Esophagus muscularis mucosa (tissue), 4 donors: ENCODE data around the gene OR2W3. TPM values are rescaled to one million over a fixed set of nuclear protein-coding genes. Genes with fewer than 3 reads are reported as not detected.
"Not testable (repeated sequence)": the region's sequence is repeated elsewhere in the genome, so short reads cannot be mapped to it uniquely, and the experiment has no call there.

Experiments used
- DNase-seq: peaks from one replicate; pipeline ENCODE4 v3.0.0-alpha.2; 2017; ENCODE audit errors: extremely low spot score
- H3K27ac ChIP-seq, 4 donors: fragments of 200-600 bp; sonication (generic); replicated peaks in 1 of 4; 1 replicate in 3 of 4; 2 replicates in 1 of 4; pipeline ENCODE4 v1.5.1; 2016 to 2019; ENCODE audit warnings: mild to moderate bottlenecking in 1 of 4
- H3K27me3 ChIP-seq, 4 donors: fragments of 200-600 bp; sonication (generic); one replicate each; pipeline versions ENCODE4 v1.5.1 to v1.6.0; 2016 to 2019
- H3K36me3 ChIP-seq, 4 donors: fragments of 200-600 bp; sonication (generic); one replicate each; pipeline ENCODE4 v1.5.1; 2016 to 2019
- H3K4me1 ChIP-seq, 4 donors: fragments of 200-600 bp; sonication (generic); one replicate each; pipeline ENCODE4 v1.5.1; 2016 to 2019
- H3K4me3 ChIP-seq, 4 donors: fragments of 200-600 bp; sonication (generic); 1 replicate in 2 of 4; 2 replicates in 2 of 4; pipeline ENCODE4 v1.5.1; 2016 to 2019; ENCODE audit warnings: mild to moderate bottlenecking in 4 of 4, moderate library complexity in 1 of 4
- H3K9me3 ChIP-seq, 4 donors: fragments of 200-600 bp; sonication (generic); 1 replicate in 3 of 4; 2 replicates in 1 of 4; pipeline ENCODE4 v1.5.1; 2016 to 2019
- EP300 ChIP-seq: sonication (generic); formaldehyde crosslinking; IDR thresholded peaks from one replicate; pipeline ENCODE4 v1.6.1; 2017; ENCODE audit warnings: antibody characterized with exemption
- POLR2A ChIP-seq: fragments of 450-650 bp; IDR thresholded peaks from one replicate; pipeline ENCODE4 v1.6.1; 2017; ENCODE audit warnings: antibody characterized with exemption, moderate library complexity, mild to moderate bottlenecking, low read depth
- POLR2AphosphoS5 ChIP-seq, 2 donors: sonication (generic); formaldehyde crosslinking; IDR thresholded peaks; one replicate each; pipeline ENCODE4 v1.6.1; 2017; ENCODE audit warnings: antibody characterized with exemption in 2 of 2
- WGBS: methylation state at CpG from one replicate; pipeline ENCODE4 v1.1.5; 2018; 5-methylcytosine and 5-hydroxymethylcytosine counted together
- intact Hi-C: fragments of 100-400 bp; cut with DNase I; formaldehyde crosslinking; loops from one replicate; pipeline ENCODE4 v1.15.1; 2023
- total RNA-seq, 4 donors: library from RNA; depleted of rRNA; stranded (reverse); fragments of >200 nt; gene quantifications; one replicate each; pipeline versions ENCODE4 v1.1.0 to v1.2.1, GENCODE V29; 2016
- TF ChIP-seq, protein P1 (sequence below), 3 experiments: fragments of 200-600 bp in 2 of 3; fragments of 450-650 bp in 1 of 3; sonication (generic) in 2 of 3; IDR thresholded peaks; one replicate each; pipeline ENCODE4 v1.5.1; 2017 to 2019; ENCODE audit warnings: antibody characterized with exemption in 3 of 3, mild to moderate bottlenecking in 2 of 3, moderate library complexity in 1 of 3

OR2W3 gene
- total RNA-seq, 4 donors from 2014 or later = 0.34 to 1.9 (median 0.83) TPM; not detected in 1

DNA sequence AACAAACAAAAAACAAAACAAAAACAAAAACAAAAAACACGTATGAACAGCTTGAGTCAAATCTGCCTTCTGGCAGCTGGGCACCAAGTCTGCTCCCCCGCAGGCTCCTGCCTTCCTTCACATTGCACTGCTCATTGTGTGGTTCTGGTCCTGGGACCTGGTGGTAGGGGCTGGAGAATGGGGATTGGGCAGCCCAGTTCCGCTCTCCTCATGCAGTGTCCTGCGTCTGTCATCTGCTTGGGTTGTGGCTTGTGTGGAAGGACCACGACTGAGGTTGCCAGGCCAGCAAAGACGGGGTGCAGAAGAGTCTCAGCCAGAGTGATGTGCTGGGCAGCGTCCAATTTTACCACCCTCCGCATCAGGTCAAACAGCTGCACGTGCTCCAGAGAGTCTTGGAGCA is 40.4 kb downstream of the OR2W3 start:
- Histone ChIP-seq H3K4me1 (no peaks in the 10 kb centered on the region), H3K27me3 (peaks cover 0 to 16% (median 8%) of the 10 kb centered on the region in 4 donors), H3K4me3 (no peak overlapping the region), H3K9me3 (peaks cover 0 to 15% (median 0%) of the 10 kb centered on the region in 4 donors), H3K36me3 (no peaks in the 10 kb centered on the region), H3K27ac (no peak overlapping the region)
- no peak for TF ChIP-seq EP300
- no peak for TF ChIP-seq POLR2A
- no peak for TF ChIP-seq POLR2AphosphoS5 (IDR thresholded peaks at IDR 0.05)
- TF ChIP-seq, protein P1, sequence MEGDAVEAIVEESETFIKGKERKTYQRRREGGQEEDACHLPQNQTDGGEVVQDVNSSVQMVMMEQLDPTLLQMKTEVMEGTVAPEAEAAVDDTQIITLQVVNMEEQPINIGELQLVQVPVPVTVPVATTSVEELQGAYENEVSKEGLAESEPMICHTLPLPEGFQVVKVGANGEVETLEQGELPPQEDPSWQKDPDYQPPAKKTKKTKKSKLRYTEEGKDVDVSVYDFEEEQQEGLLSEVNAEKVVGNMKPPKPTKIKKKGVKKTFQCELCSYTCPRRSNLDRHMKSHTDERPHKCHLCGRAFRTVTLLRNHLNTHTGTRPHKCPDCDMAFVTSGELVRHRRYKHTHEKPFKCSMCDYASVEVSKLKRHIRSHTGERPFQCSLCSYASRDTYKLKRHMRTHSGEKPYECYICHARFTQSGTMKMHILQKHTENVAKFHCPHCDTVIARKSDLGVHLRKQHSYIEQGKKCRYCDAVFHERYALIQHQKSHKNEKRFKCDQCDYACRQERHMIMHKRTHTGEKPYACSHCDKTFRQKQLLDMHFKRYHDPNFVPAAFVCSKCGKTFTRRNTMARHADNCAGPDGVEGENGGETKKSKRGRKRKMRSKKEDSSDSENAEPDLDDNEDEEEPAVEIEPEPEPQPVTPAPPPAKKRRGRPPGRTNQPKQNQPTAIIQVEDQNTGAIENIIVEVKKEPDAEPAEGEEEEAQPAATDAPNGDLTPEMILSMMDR (IDR thresholded peaks at IDR 0.05) = no peak
- intact Hi-C loops = no loop called here
- no peak for DNase-seq
- whole genome bisulfite sequencing = 90% methylated on average over 8 of the region's 9 CpGs

DNA sequence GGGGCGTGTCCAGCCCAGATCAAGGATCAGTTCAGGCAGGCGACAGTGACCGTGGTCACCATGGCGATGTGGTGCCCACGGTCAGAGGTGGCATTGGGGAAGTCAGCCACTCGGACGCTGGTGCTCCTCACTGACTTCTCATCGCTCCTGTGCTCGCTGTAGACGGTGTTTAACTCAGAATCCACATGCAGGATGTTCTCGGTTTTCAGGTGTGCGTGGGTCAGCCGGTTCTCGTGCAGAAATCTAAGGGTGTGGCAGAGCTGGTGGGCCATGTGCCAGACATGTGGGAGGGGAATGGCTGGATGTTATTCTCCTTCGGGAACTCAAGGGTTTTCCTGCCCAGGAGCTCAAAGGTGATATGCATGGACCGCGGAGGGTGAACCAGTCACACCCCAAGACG is 41.0 kb downstream of the OR2W3 start:
- WGBS = 96% methylated on average over 15 of the region's 18 CpGs
- Histone ChIP-seq H3K36me3 (no peaks in the 10 kb centered on the region), H3K9me3 (peaks cover 0 to 15% (median 0%) of the 10 kb centered on the region in 4 donors), H3K27me3 (peaks cover 0 to 16% (median 8%) of the 10 kb centered on the region in 4 donors), H3K4me3 (no peak overlapping the region), H3K27ac (no peak overlapping the region), H3K4me1 (no peaks in the 10 kb centered on the region)
- DNase-seq = no peak
- TF ChIP-seq, protein P1 (IDR thresholded peaks at IDR 0.05) = no peak
- TF ChIP-seq EP300 = no peak
- TF ChIP-seq POLR2AphosphoS5 (IDR thresholded peaks at IDR 0.05) = no peak
- no peak for TF ChIP-seq POLR2A
- intact Hi-C loops = no loop called here

DNA sequence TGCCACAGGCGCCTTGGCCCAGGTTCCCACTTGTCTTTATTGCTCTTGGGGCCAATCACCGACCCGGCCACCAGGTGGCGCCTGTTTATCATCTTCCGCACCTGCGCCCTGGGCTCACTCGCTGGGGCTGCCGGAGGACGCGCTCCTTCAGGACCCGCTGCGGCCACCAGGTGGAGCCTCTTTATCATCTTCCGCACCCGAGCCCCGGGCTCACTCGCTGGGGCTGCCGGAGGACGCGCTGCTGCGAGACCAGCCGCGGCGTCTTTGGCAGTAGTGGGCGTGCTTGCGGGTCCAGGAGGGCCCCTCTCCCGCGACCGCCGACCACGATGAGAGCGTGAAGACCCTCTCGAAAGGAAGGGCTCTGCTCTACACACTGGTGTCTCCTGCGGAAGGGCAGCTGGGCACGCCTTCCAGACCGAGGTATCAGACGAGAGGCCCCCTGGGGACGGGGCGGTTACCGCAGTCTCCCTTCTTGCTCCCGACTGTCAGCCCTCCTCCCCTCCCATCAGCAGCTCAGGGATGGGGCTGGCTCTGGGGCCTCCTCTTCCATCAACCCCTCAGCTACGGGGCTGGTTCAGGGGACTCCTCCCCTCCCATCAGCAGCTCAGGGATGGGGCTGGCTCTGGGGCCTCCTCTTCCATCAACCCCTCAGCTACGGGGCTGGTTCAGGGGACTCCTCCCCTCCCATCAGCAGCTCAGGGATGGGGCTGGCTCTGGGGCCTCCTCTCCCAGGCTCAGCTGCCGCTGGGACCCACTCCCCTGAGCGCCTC is 41.8 kb downstream of the OR2W3 start:
- H3K36me3 ChIP-seq, H3K27ac ChIP-seq, intact Hi-C loops, H3K4me1 ChIP-seq, DNase-seq: not testable (repeated sequence)
- WGBS = 22% methylated on average over 14 of the region's 44 CpGs
- Histone ChIP-seq H3K27me3 (peaks cover 0 to 16% (median 8%) of the 10 kb centered on the region in 4 donors), H3K4me3 (peak overlapping the region in 3 of 4 donors; percentile 27 to 56 (median 32)), H3K9me3 (peaks cover 0 to 15% (median 0%) of the 10 kb centered on the region in 4 donors)
- TF ChIP-seq, protein P1 (IDR thresholded peaks at IDR 0.05) = peak in 1 of 3 experiments; percentile 50

DNA sequence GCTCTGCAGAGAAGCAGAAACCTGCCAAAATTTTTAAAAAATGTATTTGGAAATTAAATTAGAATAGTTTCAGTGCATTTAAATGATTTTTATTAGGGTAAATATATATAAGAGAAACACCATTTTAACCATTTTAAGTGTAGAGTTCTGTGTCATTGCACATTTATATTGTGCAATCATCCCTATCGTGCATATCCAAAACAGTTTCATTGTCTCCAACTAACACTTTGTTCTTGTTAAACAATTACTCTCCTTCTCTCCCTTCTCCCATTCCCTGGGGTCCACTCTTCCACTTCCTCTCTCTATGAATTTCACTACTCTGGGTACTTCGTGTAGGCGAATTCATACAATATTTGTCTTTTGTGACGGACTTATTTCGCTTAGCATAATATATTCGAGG is 47.2 kb downstream of the OR2W3 start:
- no peaks in the 10 kb centered on the region for H3K36me3 ChIP-seq

More for the DNA sequence above, 47.2 kb downstream of the OR2W3 start:
- intact Hi-C loops = no loop called here
- no peak overlapping the region for H3K4me3 ChIP-seq
- DNase-seq = no peak
- H3K4me1 ChIP-seq = no peaks in the 10 kb centered on the region
- no peak overlapping the region for H3K27ac ChIP-seq
- 75% methylated on average over 6 of the region's 6 CpGs for whole genome bisulfite sequencing
- peaks cover 0 to 8% (median 0%) of the 10 kb centered on the region in 4 donors for H3K9me3 ChIP-seq
- TF ChIP-seq EP300 (no peak), POLR2AphosphoS5 (IDR thresholded peaks at IDR 0.05) (no peak), POLR2A (no peak)
- TF ChIP-seq, protein P1 (IDR thresholded peaks at IDR 0.05) = no peak
- H3K27me3 ChIP-seq = peaks cover 0 to under 1% (median 0%) of the 10 kb centered on the region in 4 donors

Other genes starting within 250 kb of the OR2W3 start
- gene OR13G1, start 215.8 kb upstream of the OR2W3 start, total RNA-seq = not detected
- not detected for gene OR6F1, start 178.9 kb upstream of the OR2W3 start, total RNA-seq
- gene OR14K1, start 157.0 kb upstream of the OR2W3 start, total RNA-seq = not detected
- not detected for gene OR14A2, start 147.4 kb upstream of the OR2W3 start, total RNA-seq
- gene OR1C1, start 135.0 kb upstream of the OR2W3 start, total RNA-seq = not detected
- not detected for gene OR14A16, start 71.5 kb upstream of the OR2W3 start, total RNA-seq
- gene OR11L1, start 53.7 kb upstream of the OR2W3 start, total RNA-seq = not detected
- 1 to 10 TPM in 2 of 4 donors, under 1 TPM in 2; 0.42 to 7.3 (median 1.9) TPM for gene TRIM58, start 38.4 kb upstream of the OR2W3 start, total RNA-seq
- gene OR2T8, start 24.7 kb downstream of the OR2W3 start, total RNA-seq = not detected
- not detected for gene OR2AJ1, start 29.3 kb downstream of the OR2W3 start, total RNA-seq
- not detected for gene OR2L8, start 53.3 kb downstream of the OR2W3 start, total RNA-seq
- gene OR2AK2, start 69.6 kb downstream of the OR2W3 start, total RNA-seq = not detected
- not detected for gene OR2L5, start 118.1 kb downstream of the OR2W3 start, total RNA-seq
- gene OR2L2, start 134.5 kb downstream of the OR2W3 start, total RNA-seq = not detected
- gene OR2L3, start 151.2 kb downstream of the OR2W3 start, total RNA-seq = not detected
- gene OR2L13, start 199.6 kb downstream of the OR2W3 start, total RNA-seq = not detected
- not detected for gene OR2M5, start 249.6 kb downstream of the OR2W3 start, total RNA-seq